HG03469 (cell line): Measurements from ENCODE around the gene RRP12.
"Not testable (repeated sequence)": the region's sequence is repeated elsewhere in the genome, so short reads cannot be mapped to it uniquely, and the experiment has no call there.

Source experiments
- ATAC-seq: cut with Tn5 transposase; IDR thresholded peaks from one replicate; pipeline ENCODE4 v1.9.1; 2021; ENCODE audit warnings: mild to moderate bottlenecking, moderate library complexity, moderate number of reproducible peaks; ENCODE audit not compliant: unreplicated experiment

Gene RRP12, protein sequence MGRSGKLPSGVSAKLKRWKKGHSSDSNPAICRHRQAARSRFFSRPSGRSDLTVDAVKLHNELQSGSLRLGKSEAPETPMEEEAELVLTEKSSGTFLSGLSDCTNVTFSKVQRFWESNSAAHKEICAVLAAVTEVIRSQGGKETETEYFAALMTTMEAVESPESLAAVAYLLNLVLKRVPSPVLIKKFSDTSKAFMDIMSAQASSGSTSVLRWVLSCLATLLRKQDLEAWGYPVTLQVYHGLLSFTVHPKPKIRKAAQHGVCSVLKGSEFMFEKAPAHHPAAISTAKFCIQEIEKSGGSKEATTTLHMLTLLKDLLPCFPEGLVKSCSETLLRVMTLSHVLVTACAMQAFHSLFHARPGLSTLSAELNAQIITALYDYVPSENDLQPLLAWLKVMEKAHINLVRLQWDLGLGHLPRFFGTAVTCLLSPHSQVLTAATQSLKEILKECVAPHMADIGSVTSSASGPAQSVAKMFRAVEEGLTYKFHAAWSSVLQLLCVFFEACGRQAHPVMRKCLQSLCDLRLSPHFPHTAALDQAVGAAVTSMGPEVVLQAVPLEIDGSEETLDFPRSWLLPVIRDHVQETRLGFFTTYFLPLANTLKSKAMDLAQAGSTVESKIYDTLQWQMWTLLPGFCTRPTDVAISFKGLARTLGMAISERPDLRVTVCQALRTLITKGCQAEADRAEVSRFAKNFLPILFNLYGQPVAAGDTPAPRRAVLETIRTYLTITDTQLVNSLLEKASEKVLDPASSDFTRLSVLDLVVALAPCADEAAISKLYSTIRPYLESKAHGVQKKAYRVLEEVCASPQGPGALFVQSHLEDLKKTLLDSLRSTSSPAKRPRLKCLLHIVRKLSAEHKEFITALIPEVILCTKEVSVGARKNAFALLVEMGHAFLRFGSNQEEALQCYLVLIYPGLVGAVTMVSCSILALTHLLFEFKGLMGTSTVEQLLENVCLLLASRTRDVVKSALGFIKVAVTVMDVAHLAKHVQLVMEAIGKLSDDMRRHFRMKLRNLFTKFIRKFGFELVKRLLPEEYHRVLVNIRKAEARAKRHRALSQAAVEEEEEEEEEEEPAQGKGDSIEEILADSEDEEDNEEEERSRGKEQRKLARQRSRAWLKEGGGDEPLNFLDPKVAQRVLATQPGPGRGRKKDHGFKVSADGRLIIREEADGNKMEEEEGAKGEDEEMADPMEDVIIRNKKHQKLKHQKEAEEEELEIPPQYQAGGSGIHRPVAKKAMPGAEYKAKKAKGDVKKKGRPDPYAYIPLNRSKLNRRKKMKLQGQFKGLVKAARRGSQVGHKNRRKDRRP (N-terminal part only)

GRCh38 chr10:97400665-97401454, at the start of gene RRP12:
Gene RRP12 (minus strand): TSS chr10:97401340. CDS start chr10:97401231, 109 bp downstream.
- peak; percentile 91 for ATAC-seq

DNA sequence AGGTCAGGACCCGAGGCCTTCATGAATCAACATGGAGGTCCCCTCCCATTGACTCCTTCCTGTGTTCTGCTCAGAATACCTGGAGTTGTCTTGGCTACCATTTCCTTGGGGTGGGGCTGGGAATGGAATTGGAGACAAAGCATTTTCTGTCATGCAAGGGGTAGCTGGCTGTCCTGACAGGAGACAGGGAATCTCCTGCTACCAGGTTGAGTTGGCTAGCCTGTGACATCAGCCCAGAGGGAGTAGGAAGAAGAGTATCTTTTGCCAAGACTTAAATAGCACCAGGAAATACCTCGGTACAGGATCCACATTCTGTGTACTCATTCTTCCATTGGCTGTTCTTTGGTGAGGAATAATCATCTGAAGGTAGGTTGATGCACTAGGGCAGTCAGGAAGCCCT, 49.7 kb upstream of the RRP12 start:
- ATAC-seq = no peak

DNA sequence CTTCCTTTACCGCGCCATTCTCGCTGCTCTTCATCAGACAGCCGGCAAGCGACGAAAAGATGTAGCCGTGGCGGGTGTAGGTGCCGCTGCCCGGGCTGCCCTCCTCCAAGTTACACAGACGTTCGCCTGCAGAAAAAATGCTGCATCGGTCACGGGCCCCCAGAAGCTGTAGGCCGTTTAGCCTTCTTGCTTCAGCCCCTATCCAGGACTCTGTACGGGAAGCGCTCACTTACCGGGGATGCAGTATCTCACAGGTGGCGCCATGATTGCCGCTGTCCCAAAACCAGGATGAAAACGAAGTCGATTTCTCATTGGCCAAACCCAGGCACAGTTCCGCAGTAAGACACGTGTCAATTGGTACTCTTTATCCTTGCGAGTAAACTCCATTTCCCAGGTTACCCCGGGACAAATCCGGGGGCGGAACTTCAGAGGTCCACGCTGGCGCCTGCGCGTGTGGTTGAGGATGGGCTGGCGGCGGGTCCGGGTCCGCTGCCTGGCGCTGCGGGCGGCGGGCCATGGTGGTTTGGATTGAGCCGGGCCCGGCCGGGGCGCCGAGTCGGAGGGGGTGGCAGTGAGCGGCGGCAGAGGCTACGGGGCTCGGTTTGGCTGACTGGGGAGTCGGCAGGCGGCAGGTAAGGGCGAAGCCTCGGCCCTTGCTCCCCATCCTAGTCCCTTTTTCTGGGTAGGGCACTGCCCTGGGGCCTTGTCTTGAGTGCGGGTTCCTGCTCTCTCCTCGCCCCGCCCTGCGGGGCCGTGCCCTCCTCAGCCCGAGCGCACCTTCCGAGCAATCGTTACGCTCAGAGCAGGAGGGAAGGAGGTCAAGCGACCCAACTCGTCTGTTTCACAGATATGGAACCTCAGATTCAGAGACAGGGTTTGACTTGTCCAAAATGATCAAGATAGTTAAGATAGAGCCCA, 44.8 kb upstream of the RRP12 start, which contains the start of the genes EXOSC1 and ZDHHC16:
TSS of gene EXOSC1 (minus strand) at position 285 of the 918 bp plus-strand sequence. CDS start at position 264, 21 bp downstream.
TSS of gene ZDHHC16 (plus strand) at position 454 of the 918 bp plus-strand sequence. CDS start 5,501 bp downstream, outside the sequence.
- peak; percentile 90 for ATAC-seq

DNA sequence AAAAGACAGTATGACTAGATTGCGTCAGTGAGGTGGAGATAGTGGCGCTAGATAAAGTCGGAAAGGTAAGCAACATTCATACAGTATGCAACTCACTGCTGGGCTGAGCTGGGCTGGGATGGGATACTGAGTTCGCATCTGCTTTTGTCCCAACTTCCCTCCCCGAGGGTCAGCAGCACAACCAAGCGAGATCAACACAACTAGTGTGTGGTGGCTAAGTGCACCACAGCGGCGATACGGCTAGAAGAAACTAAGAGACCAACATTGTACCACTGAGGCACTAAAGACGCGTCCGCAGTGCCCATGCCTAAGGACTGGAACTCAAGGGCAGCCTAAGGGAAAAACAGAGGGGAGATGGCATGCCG, 44.2 kb upstream of the RRP12 start:
- ATAC-seq = no peak

- no peak for ATAC-seq
Measured at GRCh38 chr10:97444212-97444611, 43.1 kb upstream of the RRP12 start.

DNA sequence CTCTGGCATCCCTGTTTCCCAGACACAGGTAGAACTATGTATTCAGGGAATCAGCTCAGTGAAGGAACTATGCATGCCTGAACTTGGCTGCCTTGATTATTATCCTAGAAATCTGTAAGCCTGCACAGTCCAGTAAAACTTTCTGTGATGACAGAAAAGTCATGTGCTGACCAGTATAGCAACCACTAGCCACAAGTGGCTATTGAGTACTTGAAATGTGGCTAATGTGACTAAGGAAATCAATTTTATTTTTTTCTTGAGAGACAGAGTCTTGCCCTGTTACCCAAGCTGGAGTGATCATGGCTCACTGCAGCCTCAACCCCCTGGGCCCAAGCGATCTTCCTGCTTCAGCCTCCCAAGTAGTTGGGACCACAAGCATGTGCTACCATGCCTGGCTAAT, 41.1 kb upstream of the RRP12 start:
- no peak for ATAC-seq

GRCh38 chr10:97435211-97435610, 34.1 kb upstream of the RRP12 start:
- no peak for ATAC-seq

DNA sequence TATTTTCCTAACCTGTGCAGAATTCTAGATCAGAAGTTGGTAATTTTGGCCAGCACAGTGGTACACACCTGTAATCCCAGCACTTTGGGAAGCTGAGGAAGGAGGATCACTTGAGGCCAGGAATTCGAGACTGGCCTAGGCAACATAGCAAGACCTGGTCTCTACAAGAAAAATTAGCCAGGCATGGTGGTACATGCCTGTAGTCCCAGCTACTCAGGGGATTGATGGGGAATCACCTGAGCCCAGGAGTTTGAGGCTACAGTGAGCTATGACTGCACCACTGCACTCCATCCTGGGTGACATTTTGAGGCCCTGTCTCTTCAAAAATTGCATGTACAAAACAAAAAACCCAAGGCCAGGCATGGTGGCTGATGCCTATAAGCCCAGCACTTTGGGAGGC, 33.4 kb upstream of the RRP12 start:
- ATAC-seq = no peak

- ATAC-seq = no peak
Measured at GRCh38 chr10:97434055-97434454, 32.9 kb upstream of the RRP12 start.

GRCh38 chr10:97428572-97428981, 27.4 kb upstream of the RRP12 start:
- ATAC-seq = no peak

DNA sequence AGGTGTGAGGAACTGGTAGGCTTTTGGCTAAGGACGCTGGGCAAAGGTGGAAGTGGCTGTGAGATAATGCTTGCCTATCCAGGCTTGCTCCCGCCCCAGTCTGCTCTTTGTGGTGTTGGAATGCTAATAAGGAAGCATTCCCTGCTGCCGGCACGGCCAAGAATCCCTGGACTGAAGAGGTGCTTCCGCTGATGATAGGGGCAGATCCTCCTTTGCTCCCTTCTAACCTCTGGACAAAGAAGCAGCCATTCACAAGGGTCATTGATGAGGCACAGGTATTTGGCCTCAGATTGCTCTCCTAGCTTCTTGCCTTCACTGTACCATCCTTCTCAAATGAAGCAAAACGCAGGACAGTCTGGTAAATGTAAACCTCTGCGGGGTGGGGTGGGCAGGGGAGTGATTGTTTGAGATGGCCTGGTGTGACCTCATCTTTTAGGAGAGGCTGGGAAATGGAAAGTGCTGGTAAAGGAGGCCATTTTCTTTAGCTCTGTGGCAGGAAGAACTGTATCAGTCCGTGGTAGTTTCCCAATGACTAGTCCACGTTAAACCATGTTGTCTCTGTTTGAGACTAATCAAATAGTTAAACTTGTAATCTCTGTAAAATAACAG, 26.5 kb upstream of the RRP12 start:
- no peak for ATAC-seq

- ATAC-seq = no peak
Measured at GRCh38 chr10:97426776-97427570, 25.8 kb upstream of the RRP12 start.

DNA sequence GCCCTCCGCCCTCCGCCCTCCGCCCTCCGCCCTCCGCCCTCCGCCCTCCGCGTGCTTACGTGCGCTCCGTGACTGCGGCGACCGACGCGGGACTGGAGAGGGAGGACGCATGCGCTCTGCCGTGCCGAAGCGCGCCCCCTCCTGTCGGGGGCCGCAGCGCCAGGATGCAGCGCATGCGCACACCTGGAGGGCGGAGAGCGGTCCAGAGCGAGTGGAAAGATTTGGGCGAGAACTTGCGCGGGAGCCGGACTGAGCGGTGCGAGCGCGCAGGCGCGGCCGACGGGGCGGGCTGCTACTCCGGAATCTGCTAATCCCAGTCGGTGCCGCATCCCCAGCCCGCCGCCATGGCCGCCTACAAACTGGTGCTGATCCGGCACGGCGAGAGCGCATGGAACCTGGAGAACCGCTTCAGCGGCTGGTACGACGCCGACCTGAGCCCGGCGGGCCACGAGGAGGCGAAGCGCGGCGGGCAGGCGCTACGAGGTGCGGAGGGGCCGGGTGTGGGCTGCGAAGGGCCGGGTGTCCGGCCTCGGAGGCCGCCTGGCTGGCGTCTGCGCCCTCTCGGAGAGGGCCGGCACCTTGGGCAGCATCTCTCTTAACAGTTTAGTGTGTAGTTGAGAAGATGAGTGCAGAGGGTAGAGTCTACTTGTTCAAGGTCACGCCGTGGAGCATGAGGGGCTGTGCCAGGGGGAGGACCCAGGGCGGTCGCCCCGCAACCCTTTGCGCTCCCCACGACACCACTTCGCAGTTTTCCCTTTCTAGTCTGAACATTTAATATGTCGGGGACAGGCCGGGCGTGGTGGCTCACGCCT, 25.0 kb upstream of the RRP12 start, which contains the start of gene PGAM1:
TSS of gene PGAM1 (plus strand) at position 228 of the 812 bp plus-strand sequence. CDS start at position 345, 117 bp downstream.
- ATAC-seq = peak; percentile 69

DNA sequence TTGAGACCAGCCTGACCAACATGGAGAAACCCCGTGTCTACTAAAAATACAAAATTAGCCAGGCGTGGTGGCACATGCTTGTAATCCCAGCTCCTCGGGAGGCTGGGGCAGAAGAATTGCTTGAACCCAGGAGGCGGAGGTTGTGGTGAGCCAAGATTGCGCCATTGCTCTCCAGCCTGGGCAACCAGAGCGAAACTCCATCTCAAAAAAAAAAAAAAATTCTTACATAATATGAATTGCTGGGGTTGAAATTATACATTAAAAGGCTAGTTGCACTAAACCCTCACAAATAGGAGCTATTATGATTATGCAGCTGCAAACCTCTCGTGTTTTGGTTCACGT, 22.6 kb upstream of the RRP12 start:
- ATAC-seq = not testable (repeated sequence)

- no peak for ATAC-seq
Measured at GRCh38 chr10:97416565-97416964, 15.4 kb upstream of the RRP12 start.

DNA sequence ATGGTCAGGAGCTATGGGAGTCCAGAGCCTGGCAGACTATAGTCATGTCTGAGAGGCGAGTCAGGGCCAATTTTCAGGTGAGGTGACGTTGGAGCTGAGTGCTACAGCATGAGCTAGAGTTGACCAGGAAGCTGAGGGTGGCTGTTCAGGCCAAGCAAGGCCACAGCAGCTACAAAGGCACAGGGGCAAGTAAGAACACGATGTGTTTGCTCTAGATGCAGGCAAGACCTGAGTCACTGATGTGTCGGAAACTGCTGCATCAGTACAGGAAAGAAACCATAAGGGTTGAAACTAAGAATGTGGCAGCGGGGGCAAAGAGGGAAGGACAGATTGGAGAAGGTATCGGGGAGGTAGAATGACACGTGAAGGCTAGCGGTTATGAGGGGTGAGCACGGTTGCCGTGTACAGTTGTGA, 11.8 kb upstream of the RRP12 start:
- ATAC-seq = no peak

DNA sequence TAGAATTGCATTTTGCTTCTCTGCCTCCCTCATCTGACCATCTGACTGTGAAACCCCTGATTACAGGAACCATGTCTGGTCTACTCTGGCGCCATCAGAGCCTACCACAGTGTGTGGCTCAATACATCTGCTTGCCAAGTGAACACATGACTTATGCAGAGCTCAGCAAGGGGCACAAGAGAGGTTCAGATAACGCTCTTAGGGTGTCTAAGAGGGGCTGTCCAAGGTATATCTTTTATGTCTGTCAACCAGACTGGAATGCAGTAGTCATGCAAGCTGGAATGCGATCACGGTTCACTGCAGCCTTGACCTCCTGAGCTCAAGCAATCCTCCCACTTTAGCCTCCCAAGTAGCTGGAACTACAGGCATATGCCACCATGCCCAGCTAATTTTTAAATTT, 10.3 kb upstream of the RRP12 start:
- ATAC-seq = no peak
